Effector memory CD4-positive, alpha-beta T cell (primary cell): ENCODE results near the gene SLC6A7.

Source experiments
- DNase-seq, 3 donors: peaks; one replicate each; pipeline ENCODE4 v3.0.0-alpha.2; 2020
- H3K27ac ChIP-seq: 2 replicates; pipeline ENCODE4 v1.7.0; 2013; ENCODE audit warnings: mild to moderate bottlenecking, low read length, moderate library complexity; ENCODE audit not compliant: insufficient read depth, poor library complexity, severe bottlenecking
- H3K27me3 ChIP-seq: replicated peaks from 2 replicates; pipeline ENCODE4 v1.7.0; 2013; ENCODE audit warnings: mild to moderate bottlenecking, low read length; ENCODE audit not compliant: insufficient read depth, control insufficient read depth, poor library complexity, severe bottlenecking
- H3K36me3 ChIP-seq: 2 replicates; pipeline ENCODE4 v1.7.0; 2013; ENCODE audit warnings: mild to moderate bottlenecking, low read length, moderate library complexity; ENCODE audit not compliant: control insufficient read depth, insufficient read depth
- H3K4me1 ChIP-seq: 2 replicates; pipeline ENCODE4 v1.7.0; 2013; ENCODE audit warnings: low read length, mild to moderate bottlenecking; ENCODE audit not compliant: control insufficient read depth, insufficient read depth, poor library complexity, severe bottlenecking
- H3K4me3 ChIP-seq: 2 replicates; pipeline ENCODE4 v1.7.0; 2013; ENCODE audit warnings: low read length, low read depth, mild to moderate bottlenecking; ENCODE audit not compliant: insufficient read depth, poor library complexity, severe bottlenecking
- H3K9me3 ChIP-seq: 2 replicates; pipeline ENCODE4 v1.7.0; 2013; ENCODE audit warnings: mild to moderate bottlenecking, low read length, moderate library complexity; ENCODE audit not compliant: control insufficient read depth

Gene SLC6A7

DNA sequence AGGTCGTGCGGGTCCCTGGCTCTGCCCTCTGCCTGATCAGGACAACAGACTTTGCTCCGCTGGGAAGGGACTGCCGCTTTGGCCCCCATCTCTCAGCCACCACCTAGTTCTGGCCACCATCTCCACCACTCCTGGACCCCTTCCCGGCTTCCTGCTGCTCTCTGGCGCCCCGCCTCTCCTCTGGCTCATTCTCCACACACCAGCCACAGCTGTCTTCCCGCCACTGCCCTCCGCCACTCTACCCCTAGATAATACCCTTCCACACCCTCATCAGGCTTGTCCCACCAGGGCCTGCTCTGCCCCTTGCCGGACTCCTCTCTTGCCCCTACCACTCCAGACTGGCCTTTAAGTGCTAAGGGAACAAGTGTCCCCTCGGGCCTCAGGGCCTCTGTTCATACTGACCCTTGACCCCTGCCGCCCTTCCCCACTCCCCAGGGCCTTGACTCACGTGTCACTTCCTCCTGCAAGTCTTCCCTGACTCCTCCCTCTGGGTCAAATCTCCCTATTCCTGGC, 26.3 kb upstream of the SLC6A7 start:
- Histone ChIP-seq H3K27ac (no peak overlapping the region), H3K36me3 (no peaks in the 10 kb centered on the region), H3K9me3 (no peaks in the 10 kb centered on the region), H3K4me3 (no peak overlapping the region), H3K27me3 (peaks cover 16% of the 10 kb centered on the region), H3K4me1 (no peaks in the 10 kb centered on the region)
- DNase-seq = no peak

DNA sequence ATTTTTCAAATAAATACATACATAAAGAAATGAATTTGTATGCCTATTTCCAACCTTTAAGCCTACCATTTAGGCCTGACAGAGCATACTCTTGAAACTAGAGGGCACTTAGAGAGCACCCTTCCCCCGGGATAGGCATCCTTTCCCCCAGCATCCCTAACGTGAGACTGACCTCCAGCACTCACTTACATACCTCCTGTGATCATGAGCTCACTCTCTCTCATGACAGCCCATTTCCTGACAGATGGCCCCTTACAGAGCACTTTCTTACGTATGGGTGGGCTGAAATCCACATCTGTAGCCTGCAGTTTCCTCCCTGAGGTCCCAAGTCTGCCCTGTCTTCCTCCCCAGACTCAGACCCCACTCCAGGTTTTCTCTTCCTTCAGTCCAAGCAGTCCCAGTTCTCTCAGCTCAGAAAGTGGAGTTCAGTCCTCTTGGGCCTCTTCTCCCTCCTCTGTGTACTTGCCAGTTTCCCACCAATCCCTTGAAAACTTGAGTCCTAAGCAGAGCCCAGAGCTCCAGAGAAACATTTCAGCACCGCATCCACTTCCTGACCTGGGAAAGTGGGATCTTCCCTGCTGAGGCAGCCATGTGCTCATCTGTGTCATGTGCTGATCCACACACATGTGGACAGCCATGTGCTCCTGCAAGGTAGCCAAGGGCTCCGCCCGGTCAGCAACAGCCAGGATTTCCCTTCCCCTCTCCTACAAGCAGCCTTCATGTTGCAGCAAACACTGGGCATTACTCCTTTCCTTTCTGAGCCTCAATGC, 25.5 kb upstream of the SLC6A7 start:
- DNase-seq = no peak
- H3K4me3 ChIP-seq = no peak overlapping the region
- H3K4me1 ChIP-seq = no peaks in the 10 kb centered on the region
- no peak overlapping the region for H3K27ac ChIP-seq
- no peaks in the 10 kb centered on the region for H3K9me3 ChIP-seq
- peaks cover 20% of the 10 kb centered on the region for H3K27me3 ChIP-seq
- H3K36me3 ChIP-seq = no peaks in the 10 kb centered on the region

DNA sequence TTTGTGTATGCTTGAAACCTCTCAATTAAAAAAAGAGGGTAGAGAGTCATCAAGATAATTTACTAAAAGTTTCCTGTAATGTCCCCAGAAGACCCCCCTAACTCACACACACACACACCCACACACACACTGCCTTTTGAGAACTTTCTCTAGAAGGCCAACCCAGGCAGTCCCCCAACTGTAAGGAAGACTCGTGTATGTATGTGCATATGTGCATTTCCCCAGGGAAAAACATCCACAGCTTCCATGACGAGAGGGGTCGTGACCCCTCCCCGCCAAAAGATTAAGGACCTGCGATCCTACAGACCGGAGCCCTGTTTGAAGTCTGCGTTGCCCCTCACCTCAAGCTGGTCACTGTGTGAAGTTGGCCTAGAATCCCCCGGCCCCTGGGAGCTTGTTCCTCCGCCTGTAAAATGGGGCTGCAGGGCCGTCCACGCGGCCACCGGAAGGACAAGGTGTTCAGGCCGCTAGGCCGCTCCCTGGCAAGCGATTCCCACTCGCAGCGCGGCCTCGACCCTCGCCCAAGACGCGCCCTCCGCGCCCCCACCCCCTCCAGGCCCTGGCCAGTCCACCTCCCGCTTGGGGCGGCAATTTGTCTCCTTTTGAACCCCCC, 23.7 kb upstream of the SLC6A7 start:
- Histone ChIP-seq H3K4me3 (no peak overlapping the region), H3K36me3 (no peaks in the 10 kb centered on the region), H3K27ac (no peak overlapping the region), H3K9me3 (no peaks in the 10 kb centered on the region), H3K4me1 (no peaks in the 10 kb centered on the region), H3K27me3 (peaks cover 20% of the 10 kb centered on the region)
- no peak for DNase-seq

DNA sequence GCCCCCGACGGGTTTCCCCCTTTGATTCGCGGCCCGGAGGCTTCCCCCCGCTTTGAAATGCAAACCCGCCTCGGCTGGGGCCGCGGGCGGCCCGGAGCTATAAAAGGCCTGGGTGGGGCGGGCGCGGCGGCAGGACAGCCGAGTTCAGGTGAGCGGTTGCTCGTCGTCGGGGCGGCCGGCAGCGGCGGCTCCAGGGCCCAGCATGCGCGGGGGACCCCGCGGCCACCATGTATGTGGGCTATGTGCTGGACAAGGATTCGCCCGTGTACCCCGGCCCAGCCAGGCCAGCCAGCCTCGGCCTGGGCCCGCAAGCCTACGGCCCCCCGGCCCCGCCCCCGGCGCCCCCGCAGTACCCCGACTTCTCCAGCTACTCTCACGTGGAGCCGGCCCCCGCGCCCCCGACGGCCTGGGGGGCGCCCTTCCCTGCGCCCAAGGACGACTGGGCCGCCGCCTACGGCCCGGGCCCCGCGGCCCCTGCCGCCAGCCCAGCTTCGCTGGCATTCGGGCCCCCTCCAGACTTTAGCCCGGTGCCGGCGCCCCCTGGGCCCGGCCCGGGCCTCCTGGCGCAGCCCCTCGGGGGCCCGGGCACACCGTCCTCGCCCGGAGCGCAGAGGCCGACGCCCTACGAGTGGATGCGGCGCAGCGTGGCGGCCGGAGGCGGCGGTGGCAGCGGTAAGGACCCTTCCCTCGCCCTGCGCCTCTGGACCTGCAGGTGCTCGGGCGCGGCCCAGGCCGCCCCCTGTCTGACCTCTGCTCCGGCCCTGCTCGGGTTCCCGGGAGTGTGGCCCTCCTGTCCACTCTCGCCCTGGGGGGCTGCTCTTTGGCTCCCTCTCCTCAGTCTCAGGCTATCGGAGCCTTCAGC, 23.0 kb upstream of the SLC6A7 start, which contains the start of gene CDX1:
Gene CDX1, plus strand, starts transcription at position 129 of the 862 bp plus-strand sequence. Its CDS starts 99 bp downstream, at position 228.
- Histone ChIP-seq H3K9me3 (no peaks in the 10 kb centered on the region), H3K27me3 (peaks cover 20% of the 10 kb centered on the region), H3K4me3 (no peak within 1 kb of the TSS), H3K27ac (no peak within 1 kb of the TSS), H3K36me3 (no peaks in the 10 kb centered on the region), H3K4me1 (no peaks in the 10 kb centered on the region)
- DNase-seq = no peak

DNA sequence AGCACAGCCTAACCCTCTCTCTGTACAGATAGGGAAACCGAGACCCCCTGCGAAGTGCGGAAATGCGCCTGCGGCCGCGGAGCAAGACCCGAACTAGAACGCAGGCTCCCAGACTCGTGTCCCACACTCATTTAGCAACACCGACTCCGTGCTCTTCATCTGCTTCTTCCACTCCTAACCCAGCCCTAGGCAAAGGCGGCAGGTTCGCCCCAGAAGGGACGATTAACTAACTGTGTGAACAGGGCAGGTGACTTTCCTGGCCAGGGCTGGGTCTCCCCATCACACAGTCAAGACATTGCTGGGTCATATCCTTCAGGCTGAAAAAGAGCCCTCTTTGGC, 22.4 kb upstream of the SLC6A7 start:
- peaks cover 20% of the 10 kb centered on the region for H3K27me3 ChIP-seq
- no peaks in the 10 kb centered on the region for H3K9me3 ChIP-seq
- H3K4me1 ChIP-seq = no peaks in the 10 kb centered on the region
- H3K36me3 ChIP-seq = no peaks in the 10 kb centered on the region
- DNase-seq = no peak
- no peak overlapping the region for H3K4me3 ChIP-seq
- H3K27ac ChIP-seq = no peak overlapping the region

DNA sequence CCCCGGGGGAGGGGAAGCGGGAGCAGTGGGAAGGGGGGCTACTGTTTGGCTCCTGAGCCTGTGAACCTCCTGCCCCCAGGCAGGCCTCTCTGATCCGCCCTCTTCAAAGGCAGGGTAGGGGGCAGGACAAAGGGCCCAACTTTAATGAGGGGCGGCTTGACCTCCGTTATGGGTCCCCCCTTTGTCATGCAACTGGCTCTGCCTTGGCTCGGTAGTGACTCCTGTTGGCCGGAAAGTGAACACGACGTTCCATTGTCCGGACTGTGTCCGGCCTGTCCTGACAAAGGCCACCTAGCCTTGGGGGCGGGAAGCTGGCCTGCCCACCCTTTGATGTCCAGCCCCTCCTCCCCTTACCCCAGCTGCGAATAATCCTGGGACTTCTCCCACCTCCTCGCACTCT, 22.0 kb upstream of the SLC6A7 start:
- H3K36me3 ChIP-seq = no peaks in the 10 kb centered on the region
- H3K9me3 ChIP-seq = no peaks in the 10 kb centered on the region
- no peak for DNase-seq
- no peak overlapping the region for H3K27ac ChIP-seq
- no peak overlapping the region for H3K4me3 ChIP-seq
- peaks cover 20% of the 10 kb centered on the region for H3K27me3 ChIP-seq
- H3K4me1 ChIP-seq = no peaks in the 10 kb centered on the region

DNA sequence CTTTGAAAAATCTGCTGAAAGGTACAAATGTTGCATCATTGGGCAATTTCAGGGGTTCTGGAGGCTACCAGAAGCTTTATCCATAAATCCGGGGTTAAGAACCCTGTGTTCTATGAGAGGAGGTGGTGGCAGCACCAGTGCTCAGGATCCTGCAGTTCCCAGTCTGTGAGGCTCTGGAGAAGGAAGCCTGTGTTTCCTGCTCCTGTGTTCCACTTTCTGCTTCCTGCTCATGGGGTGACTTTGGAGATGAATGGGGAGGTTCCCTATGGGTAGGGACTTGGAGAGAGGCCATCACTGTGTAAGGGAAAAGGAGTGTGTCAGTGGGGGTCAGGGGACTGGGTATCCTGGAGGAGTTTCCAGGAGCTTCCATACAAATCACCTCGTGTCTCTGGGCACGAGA, 21.0 kb upstream of the SLC6A7 start:
- DNase-seq = no peak
- Histone ChIP-seq H3K4me1 (no peaks in the 10 kb centered on the region), H3K36me3 (no peaks in the 10 kb centered on the region), H3K27me3 (peaks cover 25% of the 10 kb centered on the region), H3K9me3 (no peaks in the 10 kb centered on the region), H3K27ac (no peak overlapping the region), H3K4me3 (no peak overlapping the region)

DNA sequence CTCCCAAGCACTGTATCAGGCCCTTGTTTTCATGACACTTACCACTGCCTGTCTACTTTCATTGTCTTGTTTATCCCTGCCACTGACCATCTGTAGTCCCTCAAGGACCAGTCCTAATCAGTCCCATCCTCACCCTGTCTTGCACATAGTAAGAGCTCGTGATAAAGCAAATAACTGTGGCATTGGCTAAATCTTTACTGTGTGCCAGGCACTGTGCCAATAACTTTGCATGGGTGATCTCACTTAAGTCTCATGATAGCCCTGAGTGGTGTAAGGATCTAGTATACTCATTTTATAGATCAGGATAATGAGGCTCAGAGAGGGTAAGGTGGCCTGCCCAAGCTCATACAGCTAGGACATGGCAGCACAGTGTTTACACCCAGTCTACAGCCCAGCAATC, 17.7 kb upstream of the SLC6A7 start:
- H3K27ac ChIP-seq = no peak overlapping the region
- no peak overlapping the region for H3K4me3 ChIP-seq
- H3K27me3 ChIP-seq = peaks cover 17% of the 10 kb centered on the region
- DNase-seq = no peak
- H3K36me3 ChIP-seq = no peaks in the 10 kb centered on the region
- H3K4me1 ChIP-seq = no peaks in the 10 kb centered on the region
- no peaks in the 10 kb centered on the region for H3K9me3 ChIP-seq

DNA sequence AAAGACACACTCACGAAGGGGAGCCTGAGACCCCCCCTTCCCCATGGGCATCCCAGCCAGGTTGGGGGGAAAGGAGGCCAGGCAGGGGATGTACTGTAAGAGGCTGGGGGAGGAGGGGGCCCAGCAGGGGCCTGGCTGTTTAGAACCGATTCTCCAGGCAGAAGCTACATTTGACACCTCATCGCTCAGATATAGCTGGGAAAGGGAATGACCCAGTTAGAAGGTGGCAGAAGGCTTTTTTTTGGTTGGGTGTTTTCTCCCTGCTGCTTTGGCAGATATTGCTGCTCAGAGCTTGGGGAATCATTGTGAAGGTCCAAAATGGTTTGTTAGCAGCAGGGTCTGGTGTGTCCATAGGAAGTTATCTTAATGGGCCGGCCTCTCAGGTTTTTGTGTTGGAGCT, 17.3 kb upstream of the SLC6A7 start:
- Histone ChIP-seq H3K4me1 (no peaks in the 10 kb centered on the region), H3K4me3 (no peak overlapping the region), H3K36me3 (no peaks in the 10 kb centered on the region), H3K27me3 (peaks cover 12% of the 10 kb centered on the region), H3K9me3 (no peaks in the 10 kb centered on the region), H3K27ac (no peak overlapping the region)
- DNase-seq = no peak

DNA sequence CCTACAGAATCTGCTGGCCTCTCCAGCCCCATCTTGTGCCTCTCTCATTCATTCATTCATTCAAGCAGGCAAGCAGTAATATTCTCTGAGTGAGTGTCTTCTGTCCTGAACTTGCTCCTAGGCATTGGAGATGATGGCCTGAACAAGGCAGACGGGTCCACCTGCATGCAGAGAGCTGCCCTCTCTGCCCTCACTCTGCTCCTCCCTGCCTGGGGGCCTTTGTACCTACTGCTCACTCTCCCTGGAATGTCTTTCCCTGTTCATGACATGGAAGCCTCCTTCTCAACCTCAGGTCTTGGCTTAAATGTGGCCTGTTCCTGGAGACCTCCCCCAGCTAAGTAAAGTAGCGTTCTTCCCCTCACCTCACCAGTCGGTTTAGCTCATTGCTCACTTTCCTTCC, 16.7 kb upstream of the SLC6A7 start:
- no peaks in the 10 kb centered on the region for H3K9me3 ChIP-seq
- peaks cover 9% of the 10 kb centered on the region for H3K27me3 ChIP-seq
- no peaks in the 10 kb centered on the region for H3K36me3 ChIP-seq
- no peaks in the 10 kb centered on the region for H3K4me1 ChIP-seq
- H3K27ac ChIP-seq = no peak overlapping the region
- no peak overlapping the region for H3K4me3 ChIP-seq
- DNase-seq = no peak
